GM12874 (cell line): ENCODE measurements around the gene CENPE.

Experiments
- TF ChIP-seq, protein P1 (sequence below): IDR thresholded peaks from 2 replicates; pipeline ENCODE4 v1.5.1; 2011; ENCODE audit warnings: low read depth, mild to moderate bottlenecking, control low read depth, low read length, moderate library complexity; ENCODE audit not compliant: insufficient read depth

The CENPE gene, protein sequence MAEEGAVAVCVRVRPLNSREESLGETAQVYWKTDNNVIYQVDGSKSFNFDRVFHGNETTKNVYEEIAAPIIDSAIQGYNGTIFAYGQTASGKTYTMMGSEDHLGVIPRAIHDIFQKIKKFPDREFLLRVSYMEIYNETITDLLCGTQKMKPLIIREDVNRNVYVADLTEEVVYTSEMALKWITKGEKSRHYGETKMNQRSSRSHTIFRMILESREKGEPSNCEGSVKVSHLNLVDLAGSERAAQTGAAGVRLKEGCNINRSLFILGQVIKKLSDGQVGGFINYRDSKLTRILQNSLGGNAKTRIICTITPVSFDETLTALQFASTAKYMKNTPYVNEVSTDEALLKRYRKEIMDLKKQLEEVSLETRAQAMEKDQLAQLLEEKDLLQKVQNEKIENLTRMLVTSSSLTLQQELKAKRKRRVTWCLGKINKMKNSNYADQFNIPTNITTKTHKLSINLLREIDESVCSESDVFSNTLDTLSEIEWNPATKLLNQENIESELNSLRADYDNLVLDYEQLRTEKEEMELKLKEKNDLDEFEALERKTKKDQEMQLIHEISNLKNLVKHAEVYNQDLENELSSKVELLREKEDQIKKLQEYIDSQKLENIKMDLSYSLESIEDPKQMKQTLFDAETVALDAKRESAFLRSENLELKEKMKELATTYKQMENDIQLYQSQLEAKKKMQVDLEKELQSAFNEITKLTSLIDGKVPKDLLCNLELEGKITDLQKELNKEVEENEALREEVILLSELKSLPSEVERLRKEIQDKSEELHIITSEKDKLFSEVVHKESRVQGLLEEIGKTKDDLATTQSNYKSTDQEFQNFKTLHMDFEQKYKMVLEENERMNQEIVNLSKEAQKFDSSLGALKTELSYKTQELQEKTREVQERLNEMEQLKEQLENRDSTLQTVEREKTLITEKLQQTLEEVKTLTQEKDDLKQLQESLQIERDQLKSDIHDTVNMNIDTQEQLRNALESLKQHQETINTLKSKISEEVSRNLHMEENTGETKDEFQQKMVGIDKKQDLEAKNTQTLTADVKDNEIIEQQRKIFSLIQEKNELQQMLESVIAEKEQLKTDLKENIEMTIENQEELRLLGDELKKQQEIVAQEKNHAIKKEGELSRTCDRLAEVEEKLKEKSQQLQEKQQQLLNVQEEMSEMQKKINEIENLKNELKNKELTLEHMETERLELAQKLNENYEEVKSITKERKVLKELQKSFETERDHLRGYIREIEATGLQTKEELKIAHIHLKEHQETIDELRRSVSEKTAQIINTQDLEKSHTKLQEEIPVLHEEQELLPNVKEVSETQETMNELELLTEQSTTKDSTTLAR (N-terminal part only)

DNA sequence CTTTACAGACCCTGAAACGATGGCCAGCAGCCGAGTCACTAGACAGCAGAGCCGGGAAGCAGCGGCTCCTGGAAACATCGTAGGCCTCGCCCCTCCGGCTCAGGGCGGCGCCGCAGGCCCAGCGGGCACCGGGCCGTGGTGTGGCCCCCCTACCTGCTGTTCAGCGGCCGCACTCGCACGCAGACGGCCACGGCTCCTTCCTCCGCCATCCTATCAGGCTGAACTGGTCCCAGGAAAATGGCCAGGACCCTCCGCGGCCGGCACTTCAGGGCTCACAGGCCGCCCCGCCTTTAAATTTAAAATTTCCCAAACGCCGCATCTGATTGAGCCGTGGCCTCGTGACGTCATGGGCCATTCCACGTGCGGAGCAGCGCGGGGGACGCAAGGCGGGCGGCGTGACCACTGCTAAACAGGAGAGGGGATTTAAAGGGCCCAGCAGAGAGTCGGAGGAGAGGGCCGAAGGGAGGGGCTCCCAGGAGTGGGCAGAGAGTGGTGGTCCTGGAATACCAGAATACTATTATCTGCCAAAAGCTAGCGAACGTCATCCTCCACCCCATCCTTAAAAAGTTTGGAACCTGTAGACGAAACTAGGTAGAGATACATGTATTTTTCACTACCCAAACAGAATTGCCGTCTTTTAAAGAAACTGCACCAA lies at the start of gene CENPE:
CENPE (minus strand) TSS at position 233 of the 655 bp plus-strand sequence; CDS start at position 209, 24 bp downstream.
- TF ChIP-seq, protein P1, sequence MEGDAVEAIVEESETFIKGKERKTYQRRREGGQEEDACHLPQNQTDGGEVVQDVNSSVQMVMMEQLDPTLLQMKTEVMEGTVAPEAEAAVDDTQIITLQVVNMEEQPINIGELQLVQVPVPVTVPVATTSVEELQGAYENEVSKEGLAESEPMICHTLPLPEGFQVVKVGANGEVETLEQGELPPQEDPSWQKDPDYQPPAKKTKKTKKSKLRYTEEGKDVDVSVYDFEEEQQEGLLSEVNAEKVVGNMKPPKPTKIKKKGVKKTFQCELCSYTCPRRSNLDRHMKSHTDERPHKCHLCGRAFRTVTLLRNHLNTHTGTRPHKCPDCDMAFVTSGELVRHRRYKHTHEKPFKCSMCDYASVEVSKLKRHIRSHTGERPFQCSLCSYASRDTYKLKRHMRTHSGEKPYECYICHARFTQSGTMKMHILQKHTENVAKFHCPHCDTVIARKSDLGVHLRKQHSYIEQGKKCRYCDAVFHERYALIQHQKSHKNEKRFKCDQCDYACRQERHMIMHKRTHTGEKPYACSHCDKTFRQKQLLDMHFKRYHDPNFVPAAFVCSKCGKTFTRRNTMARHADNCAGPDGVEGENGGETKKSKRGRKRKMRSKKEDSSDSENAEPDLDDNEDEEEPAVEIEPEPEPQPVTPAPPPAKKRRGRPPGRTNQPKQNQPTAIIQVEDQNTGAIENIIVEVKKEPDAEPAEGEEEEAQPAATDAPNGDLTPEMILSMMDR, result no peak

DNA sequence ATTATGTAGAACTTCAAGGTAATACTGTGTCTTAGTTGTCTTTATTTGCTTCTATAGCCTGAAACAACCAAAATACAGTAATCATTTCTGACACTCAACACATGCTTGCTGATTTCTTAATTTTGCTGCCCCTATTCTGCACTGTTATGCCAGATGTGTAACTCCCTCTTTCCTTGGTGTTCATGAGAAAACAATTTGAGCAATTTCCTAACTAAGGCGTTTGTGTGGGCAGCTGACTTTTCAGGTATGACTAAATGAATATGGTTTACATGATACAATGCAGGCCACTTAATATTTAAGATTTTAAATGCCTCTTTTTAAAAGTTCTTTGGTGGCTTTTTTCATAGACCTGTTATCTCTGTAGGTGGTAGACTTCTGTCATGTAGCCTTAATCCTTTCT lies 46.1 kb upstream of the CENPE start:
- TF ChIP-seq, protein P1, result no peak

DNA sequence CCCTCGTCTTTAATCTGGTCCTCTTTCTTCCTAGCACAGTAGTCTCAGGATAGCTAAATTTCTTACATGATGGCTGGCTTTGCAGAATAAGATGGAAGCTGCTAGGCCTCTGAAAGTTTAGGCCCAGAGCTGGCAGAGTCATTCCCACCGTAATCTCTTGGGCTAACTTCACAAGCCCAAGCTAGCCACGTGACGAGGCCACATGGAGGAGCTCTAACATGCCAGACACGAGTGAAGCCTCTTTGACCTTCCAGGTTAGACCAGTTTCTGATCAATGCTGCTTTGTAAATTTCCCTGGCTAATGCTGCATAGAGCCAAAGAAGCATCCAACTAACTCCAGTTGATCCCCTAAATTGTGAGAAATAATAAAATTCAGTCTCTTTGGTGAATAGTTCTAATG lies 9.5 kb upstream of the CENPE start:
- TF ChIP-seq, protein P1, result no peak

DNA sequence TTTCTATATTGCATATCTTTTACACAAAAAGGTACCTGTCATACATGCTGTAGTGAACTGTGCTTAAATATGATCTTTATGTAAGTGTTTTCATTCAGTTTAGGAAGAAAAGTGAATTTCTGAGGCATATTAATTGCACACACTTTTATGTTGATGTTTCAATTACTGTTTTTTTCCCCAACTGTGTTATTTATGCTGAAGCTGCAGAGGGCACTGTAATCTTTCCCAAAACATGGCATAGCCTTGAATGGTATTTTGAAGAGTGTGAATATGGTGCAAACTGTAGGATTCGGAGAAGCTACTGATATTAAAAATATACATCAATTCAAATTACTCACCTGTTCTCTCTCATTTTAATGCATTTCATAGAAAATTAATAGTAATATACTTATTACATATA lies 6.0 kb upstream of the CENPE start:
- TF ChIP-seq, protein P1, result peak; percentile 5; the same call in 1 of the 2 replicates

DNA sequence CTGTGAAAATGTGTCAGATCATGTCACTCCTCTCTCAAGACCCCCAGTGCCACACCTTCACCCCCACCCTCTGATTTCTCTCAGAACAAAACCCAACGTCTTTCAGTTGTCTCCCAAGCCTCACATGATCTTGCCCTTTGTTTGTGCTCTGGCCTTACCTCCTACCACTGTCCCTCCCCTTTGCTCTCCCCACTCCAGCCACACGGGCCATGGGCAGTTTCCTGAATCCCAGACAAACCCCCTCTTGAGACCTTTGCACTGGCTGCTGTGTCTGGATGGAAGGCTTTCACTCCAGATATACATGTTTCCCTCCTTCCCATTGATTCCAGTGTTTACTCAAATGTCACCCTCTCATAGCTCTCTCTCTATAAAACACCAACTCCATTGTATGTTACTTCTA lies 3.6 kb upstream of the CENPE start:
- TF ChIP-seq, protein P1, result no peak

DNA sequence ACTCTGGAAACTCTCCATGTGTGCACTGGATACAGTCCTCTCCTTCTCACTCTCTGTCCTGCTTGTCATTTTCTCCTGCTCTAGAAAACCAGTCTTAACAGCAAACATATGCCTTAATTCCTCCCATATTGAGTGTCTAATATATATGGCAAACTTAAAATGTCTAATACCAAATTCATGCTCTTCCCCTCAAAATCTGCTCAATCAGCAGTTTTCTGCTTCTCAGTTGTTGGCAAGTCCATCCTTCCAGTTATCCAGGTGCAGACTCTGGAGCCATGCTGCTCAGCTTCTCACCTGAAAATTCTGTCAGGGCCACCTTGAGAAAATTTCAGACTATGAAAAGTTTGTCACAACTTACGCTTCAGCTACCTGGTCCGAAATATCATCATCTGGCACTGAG lies 3.1 kb upstream of the CENPE start:
- TF ChIP-seq, protein P1, result no peak
